C4-2B (cell line): Measurements from ENCODE around the gene SALL1.

Source experiments
- ZFX ChIP-seq: fragments of 450-650 bp; IDR thresholded peaks from 2 replicates; pipeline ENCODE4 v1.6.1; 2017
- TF ChIP-seq, protein P1 (sequence below): fragments of 450-650 bp; conservative IDR thresholded peaks from 2 replicates; pipeline ENCODE4 v1.5.1; 2017; ENCODE audit warnings: mild to moderate bottlenecking

GRCh38 chr16:51193879-51194278 lies 42.8 kb upstream of the SALL1 start:
- TF ChIP-seq, protein P1, sequence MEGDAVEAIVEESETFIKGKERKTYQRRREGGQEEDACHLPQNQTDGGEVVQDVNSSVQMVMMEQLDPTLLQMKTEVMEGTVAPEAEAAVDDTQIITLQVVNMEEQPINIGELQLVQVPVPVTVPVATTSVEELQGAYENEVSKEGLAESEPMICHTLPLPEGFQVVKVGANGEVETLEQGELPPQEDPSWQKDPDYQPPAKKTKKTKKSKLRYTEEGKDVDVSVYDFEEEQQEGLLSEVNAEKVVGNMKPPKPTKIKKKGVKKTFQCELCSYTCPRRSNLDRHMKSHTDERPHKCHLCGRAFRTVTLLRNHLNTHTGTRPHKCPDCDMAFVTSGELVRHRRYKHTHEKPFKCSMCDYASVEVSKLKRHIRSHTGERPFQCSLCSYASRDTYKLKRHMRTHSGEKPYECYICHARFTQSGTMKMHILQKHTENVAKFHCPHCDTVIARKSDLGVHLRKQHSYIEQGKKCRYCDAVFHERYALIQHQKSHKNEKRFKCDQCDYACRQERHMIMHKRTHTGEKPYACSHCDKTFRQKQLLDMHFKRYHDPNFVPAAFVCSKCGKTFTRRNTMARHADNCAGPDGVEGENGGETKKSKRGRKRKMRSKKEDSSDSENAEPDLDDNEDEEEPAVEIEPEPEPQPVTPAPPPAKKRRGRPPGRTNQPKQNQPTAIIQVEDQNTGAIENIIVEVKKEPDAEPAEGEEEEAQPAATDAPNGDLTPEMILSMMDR: no peak
- no peak for TF ChIP-seq ZFX
